HG02678 (cell line): ENCODE data around the gene CALHM2.

ENCODE experiments used
- ATAC-seq: cut with Tn5 transposase; IDR thresholded peaks from one replicate; pipeline ENCODE4 v1.9.1; 2021; ENCODE audit warnings: mild to moderate bottlenecking, moderate library complexity; ENCODE audit not compliant: unreplicated experiment

CALHM2 gene

GRCh38 chr10:103451091-103451813, 918 bp downstream of the CALHM2 start:
- no peak for ATAC-seq

- ATAC-seq = no peak
Observed at GRCh38 chr10:103450201-103450695, 1.9 kb downstream of the CALHM2 start.

GRCh38 chr10:103449208-103450144, 2.7 kb downstream of the CALHM2 start:
- ATAC-seq = no peak

- no peak for ATAC-seq
Observed at GRCh38 chr10:103448746-103449145, 3.4 kb downstream of the CALHM2 start.

DNA sequence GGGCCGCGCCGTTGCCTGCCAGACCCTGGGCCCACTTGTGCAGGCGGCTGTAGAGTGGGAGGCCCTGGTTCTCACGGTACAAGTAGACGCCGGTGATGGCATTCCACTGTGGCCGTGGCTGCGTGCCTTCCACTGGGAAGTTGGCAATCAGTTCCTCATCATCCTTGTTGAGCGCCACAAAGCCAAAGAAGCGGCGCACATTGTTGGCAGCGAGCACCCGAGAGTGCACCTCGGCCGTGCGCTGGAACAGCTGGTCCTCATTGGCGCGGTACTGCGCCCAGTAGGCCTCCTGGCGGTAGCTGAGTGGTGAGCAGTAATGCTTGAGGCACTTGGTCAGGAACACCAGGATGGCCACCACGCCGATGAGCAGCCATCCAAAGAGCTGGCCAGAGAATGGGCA, 5.0 kb downstream of the CALHM2 start:
- no peak for ATAC-seq

DNA sequence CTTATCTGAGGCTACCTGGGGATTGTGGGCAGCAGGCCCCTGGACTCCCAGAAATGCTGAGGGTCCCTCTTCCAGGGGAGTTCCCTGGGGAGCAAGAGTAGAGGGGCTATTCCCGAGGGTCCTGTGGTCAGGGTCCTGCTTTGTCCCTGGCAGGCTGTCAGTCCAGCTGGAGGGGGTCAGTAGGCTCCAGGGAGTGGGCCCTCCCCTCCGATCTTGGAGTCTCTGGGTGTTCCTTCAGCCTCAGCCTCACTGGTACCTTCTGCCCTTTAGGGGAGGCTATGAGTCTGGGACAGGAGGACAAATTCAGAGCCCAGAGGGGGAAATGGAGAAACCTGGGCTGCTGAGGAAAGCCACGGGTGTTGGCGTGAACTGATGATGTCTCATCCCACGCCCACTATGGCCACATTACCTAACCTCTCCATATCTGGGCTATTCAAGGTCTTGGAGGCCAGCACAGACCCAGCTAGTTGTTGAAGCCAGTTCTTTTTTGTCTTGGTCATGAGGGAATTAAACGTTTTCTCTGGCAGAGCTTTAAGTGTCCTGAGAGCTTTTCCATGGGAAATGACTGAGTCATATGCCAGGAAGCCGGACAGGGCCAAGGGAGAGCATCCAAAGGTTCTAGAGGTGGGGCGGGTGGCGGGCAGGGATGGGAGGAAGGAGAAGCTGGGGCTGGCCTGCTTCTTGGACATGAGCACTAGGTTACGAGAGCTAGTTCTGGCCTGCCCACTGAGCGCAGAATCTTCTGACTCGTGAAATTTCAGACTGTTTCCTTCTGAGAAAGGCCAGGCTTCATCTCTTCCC, 6.2 kb downstream of the CALHM2 start:
- no peak for ATAC-seq

DNA sequence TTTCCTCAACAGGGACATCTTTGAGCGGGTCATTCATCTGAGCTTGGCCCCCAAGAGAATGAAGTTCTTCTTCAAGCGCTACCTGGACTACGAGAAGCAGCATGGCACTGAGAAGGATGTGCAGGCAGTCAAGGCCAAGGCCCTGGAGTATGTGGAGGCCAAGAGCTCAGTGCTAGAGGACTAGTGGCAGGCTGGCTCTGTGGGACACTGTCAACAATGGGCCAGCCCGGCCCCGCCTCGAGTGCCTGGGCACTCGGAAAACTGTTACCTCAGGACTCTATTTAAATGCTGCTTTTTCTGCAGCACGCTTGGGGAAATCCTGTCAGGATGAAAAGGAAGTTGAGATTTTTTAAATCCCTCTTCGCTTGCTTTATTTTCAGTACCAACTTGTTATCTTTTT, 6.8 kb downstream of the CALHM2 start:
- ATAC-seq = no peak

DNA sequence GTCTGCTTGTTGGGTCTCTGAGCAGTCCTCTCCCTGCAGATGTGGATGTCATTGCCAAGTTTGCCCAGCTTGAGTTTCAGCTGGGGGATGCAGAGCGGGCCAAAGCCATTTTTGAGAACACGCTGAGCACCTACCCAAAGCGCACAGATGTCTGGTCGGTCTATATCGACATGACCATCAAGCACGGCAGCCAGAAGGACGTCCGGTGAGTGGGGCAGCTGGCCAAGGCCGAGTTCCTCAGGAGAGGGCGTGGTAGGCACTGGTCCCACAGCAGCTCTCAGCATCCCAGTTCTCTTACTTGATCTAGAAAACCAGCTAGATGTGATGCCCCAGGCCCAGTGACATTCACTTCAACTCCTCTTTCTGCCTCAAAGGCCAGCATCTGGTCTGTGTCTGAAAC, 7.7 kb downstream of the CALHM2 start:
- no peak for ATAC-seq

GRCh38 chr10:103443475-103444185, 8.5 kb downstream of the CALHM2 start:
- no peak for ATAC-seq

GRCh38 chr10:103442031-103442461, 10.1 kb downstream of the CALHM2 start:
- ATAC-seq = no peak

GRCh38 chr10:103441611-103442010, 10.6 kb downstream of the CALHM2 start:
- no peak for ATAC-seq

DNA sequence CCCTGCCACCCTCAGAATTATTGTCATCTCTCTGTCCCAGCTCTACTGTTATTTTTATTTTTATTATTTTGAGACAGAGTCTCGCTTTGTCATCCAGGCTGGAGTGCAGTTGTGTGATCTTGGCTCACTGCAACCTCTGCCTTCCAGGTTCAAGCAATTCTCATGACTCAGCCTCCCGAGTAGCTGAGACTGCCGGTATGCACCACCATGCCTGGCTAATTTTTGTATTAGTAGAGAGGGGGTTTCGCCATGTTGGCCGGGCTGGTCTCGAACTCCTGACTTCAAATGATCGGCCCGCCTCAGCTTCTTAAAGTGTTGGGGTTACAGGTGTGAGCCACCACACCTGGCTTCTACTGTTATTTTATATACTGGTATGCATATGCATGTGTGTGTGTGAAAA, 11.0 kb downstream of the CALHM2 start:
- ATAC-seq = no peak

DNA sequence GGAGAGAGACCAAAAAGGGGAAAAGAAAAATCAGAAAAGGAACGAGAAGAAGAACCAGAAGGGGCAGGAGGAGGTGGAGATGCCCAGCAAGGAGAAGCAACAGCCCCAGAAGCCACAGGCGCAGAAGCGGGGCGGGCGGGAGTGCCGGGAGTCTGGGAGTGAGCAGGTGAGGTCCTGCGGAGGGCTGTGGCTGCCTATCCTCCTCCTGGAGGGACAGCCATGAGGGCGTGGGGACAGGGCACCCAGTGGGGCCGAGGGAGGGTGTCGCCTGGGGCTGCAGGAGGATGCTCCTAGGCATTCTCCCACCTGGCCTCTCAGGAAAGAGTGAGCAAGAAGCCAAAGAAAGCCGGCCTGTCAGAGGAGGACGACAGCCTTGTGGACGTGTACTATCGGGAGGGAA, 11.8 kb downstream of the CALHM2 start:
- ATAC-seq = no peak

DNA sequence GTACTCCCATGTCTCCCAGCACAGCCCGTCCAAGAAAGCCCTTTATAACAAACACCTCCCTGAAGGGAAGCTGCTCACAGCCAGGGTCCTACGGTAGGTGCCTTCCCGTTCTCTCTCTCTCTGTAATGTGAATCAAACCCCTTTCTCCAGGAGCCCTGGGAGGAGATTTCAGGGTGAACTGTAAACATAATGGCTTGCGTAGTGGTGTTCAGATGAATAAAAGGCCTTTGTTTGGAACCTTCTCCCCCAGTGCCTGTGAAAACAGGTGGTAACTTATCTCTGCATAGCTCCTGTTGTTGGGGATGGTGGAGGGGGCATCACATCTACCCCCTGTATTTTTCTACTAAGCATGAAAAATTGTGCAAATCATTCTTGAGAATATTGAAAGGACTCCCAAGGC, 12.4 kb downstream of the CALHM2 start:
- ATAC-seq = no peak

DNA sequence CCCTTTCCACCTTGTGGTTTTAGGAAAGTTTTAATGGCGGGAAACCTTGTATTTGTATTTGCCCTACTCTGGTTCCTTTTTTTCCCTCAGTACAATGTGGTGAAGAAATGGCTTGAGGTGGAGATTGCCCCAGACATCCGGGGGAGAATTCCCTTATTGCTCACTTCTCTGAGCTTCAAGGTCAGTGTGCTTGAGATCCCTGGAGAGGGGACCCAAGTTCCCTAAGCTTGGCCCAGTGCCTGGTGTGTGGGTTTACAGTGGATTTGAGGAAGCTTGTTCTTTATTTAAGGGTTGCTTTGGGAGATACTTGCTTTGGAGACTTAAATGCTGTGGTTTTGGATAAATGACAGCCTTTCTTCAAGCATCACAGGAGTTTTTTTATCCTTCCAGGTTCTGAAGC, 18.3 kb downstream of the CALHM2 start:
- no peak for ATAC-seq

GRCh38 chr10:103431902-103432301, 20.3 kb downstream of the CALHM2 start:
- no peak for ATAC-seq

- no peak for ATAC-seq
Observed at GRCh38 chr10:103429647-103430046, 22.5 kb downstream of the CALHM2 start.

GRCh38 chr10:103428989-103429643, 23.1 kb downstream of the CALHM2 start:
- ATAC-seq = no peak

GRCh38 chr10:103427866-103428265, 24.3 kb downstream of the CALHM2 start:
- no peak for ATAC-seq

- no peak for ATAC-seq
Observed at GRCh38 chr10:103423748-103424147, 28.4 kb downstream of the CALHM2 start.
